SK-N-MC (cell line): ENCODE data around the gene VNN1.

Experiments
- DNase-seq: peaks from one replicate; pipeline ENCODE4 v3.0.0-alpha.2; 2011; ENCODE audit warnings: low read depth, low spot score
- H3K27ac ChIP-seq: fragments of 200-600 bp; sonication (generic); 2 replicates; pipeline ENCODE4 v1.5.1; 2016; ENCODE audit warnings: mixed run types
- H3K36me3 ChIP-seq: fragments of 200-600 bp; sonication (generic); 2 replicates; pipeline ENCODE4 v1.6.1; 2017; ENCODE audit warnings: antibody characterized with exemption, low read length, mixed read lengths; ENCODE audit not compliant: insufficient read depth
- H3K4me3 ChIP-seq: fragments of 200-600 bp; sonication (generic); 2 replicates; pipeline ENCODE4 v1.5.1; 2016
- H3K9ac ChIP-seq: fragments of 200-600 bp; sonication (generic); 2 replicates; pipeline ENCODE4 v1.8.0; 2017; ENCODE audit warnings: mixed run types, mixed read lengths; ENCODE audit not compliant: insufficient read length
- H3K9me3 ChIP-seq: fragments of 200-600 bp; sonication (generic); 2 replicates; pipeline ENCODE4 v1.6.1; 2017; ENCODE audit warnings: low read depth, mild to moderate bottlenecking, antibody characterized with exemption, low read length, moderate library complexity, mixed read lengths
- EZH2 ChIP-seq: fragments of 200-600 bp; sonication (generic); IDR thresholded peaks from one replicate; pipeline ENCODE4 v1.6.1; 2017; ENCODE audit warnings: antibody characterized with exemption
- FOXP2 ChIP-seq: optimal IDR thresholded peaks from 2 replicates; pipeline ENCODE3; 2011; ENCODE audit warnings: mild to moderate bottlenecking, moderate library complexity; ENCODE audit not compliant: insufficient read depth; ENCODE audit errors: extremely low read length, control extremely low read depth
- POLR2AphosphoS5 ChIP-seq: IDR thresholded peaks from 2 replicates; pipeline ENCODE4 v1.6.1; 2012; ENCODE audit warnings: mild to moderate bottlenecking, low read depth, low read length, borderline replicate concordance

Gene VNN1

DNA sequence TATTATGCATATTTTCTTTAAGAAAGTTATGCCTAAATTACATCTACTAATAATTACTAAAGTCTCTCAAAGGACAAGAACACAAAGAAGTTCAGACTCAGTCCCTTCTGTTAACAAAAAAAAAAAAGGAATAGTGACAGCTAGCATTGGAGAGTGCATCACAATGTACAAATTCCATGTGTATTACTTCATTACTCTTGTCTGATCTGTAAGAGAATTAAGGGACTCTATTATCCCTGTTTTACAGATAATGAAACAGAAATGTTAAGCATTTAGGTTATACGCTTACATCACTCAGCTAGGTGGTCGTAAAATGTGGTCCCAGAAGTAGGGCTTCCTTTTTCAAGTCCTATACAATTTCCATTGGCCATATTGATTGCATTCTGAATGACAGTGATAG, 17.2 kb upstream of the VNN1 start:
- no peak overlapping the region for H3K9ac ChIP-seq
- H3K36me3 ChIP-seq: no peaks in the 10 kb centered on the region
- DNase-seq: no peak
- H3K9me3 ChIP-seq: no peaks in the 10 kb centered on the region
- H3K4me3 ChIP-seq: no peak overlapping the region
- no peak overlapping the region for H3K27ac ChIP-seq
- no peak for TF ChIP-seq POLR2AphosphoS5
- no peak for TF ChIP-seq FOXP2
- no peak for TF ChIP-seq EZH2

- no peak for DNase-seq
- H3K4me3 ChIP-seq: no peak overlapping the region
These were observed 16.7 kb upstream of the VNN1 start for GRCh38 chr6:132730560-132730959.

GRCh38 chr6:132728616-132729015, 14.8 kb upstream of the VNN1 start:
- no peak for TF ChIP-seq EZH2
- TF ChIP-seq FOXP2: no peak
- no peak for TF ChIP-seq POLR2AphosphoS5
- Histone ChIP-seq H3K9me3 (no peaks in the 10 kb centered on the region), H3K4me3 (no peak overlapping the region), H3K27ac (no peak overlapping the region), H3K36me3 (no peaks in the 10 kb centered on the region), H3K9ac (no peak overlapping the region)
- DNase-seq: no peak

More at GRCh38 chr6:132730560-132730959, 16.7 kb upstream of the VNN1 start:
- Histone ChIP-seq H3K9ac (no peak overlapping the region), H3K9me3 (no peaks in the 10 kb centered on the region), H3K36me3 (no peaks in the 10 kb centered on the region), H3K27ac (no peak overlapping the region)
- TF ChIP-seq FOXP2 (no peak), POLR2AphosphoS5 (no peak), EZH2 (no peak)

DNA sequence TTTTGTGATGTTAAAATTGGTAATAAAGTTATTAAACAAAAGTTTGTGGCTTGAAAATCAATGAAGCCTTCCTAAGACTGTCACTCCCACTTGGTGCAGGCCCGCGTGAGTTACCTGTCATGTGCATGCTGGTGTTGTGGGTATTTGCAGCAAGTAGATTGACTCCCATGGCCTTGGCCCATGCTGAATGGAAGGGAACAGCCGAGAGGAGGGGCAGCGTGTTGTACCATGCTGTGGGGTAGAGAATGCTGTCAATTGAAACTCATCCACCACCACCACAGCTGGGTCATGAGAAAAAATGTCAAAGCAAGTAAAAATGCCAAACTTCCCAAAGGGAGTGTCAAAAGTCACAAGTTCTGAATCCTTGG, 12.7 kb upstream of the VNN1 start:
- Histone ChIP-seq H3K27ac (no peak overlapping the region), H3K36me3 (no peaks in the 10 kb centered on the region), H3K9ac (no peak overlapping the region), H3K4me3 (no peak overlapping the region), H3K9me3 (no peaks in the 10 kb centered on the region)
- no peak for DNase-seq
- TF ChIP-seq FOXP2 (no peak), EZH2 (no peak), POLR2AphosphoS5 (no peak)

DNA sequence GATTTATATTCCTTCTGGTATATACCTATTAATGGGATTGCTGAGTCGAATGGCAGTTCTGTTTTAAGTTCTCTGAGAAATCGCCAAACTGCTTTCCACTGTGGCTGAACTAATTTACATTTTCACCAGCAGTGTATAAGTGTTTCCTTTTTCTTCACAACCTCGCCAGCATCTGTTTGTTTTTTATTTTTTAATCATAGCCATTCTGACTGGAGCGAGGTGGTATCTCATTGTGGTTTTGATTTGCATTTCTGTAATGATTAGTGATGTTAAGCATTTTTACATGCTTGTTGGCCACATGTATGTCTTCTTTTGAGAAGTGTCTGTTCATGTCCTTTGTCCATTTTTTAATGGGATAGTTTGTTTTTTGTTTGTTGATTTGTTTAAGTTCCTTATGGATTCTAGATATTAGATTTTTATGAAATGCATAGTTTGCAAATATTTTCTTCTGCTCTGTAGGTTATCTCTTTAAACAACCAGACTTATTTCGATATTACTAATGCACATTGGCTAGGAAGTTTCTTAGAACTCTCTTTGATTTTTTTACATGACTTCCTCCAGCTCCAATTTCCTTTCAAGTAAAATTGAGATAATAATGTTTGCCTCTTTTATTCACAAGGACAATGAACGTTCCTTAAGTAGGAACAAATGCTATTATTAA, 12.2 kb upstream of the VNN1 start:
- no peak overlapping the region for H3K9ac ChIP-seq
- DNase-seq: no peak
- no peak overlapping the region for H3K27ac ChIP-seq
- TF ChIP-seq FOXP2 (no peak), EZH2 (no peak), POLR2AphosphoS5 (no peak)
- H3K9me3 ChIP-seq: no peaks in the 10 kb centered on the region
- H3K36me3 ChIP-seq: no peaks in the 10 kb centered on the region
- H3K4me3 ChIP-seq: no peak overlapping the region

GRCh38 chr6:132725471-132725870, 11.6 kb upstream of the VNN1 start:
- TF ChIP-seq FOXP2: no peak
- no peak for TF ChIP-seq EZH2
- no peak for TF ChIP-seq POLR2AphosphoS5
- no peak overlapping the region for H3K4me3 ChIP-seq
- no peaks in the 10 kb centered on the region for H3K9me3 ChIP-seq
- H3K27ac ChIP-seq: no peak overlapping the region
- no peak overlapping the region for H3K9ac ChIP-seq
- DNase-seq: no peak
- H3K36me3 ChIP-seq: no peaks in the 10 kb centered on the region

DNA sequence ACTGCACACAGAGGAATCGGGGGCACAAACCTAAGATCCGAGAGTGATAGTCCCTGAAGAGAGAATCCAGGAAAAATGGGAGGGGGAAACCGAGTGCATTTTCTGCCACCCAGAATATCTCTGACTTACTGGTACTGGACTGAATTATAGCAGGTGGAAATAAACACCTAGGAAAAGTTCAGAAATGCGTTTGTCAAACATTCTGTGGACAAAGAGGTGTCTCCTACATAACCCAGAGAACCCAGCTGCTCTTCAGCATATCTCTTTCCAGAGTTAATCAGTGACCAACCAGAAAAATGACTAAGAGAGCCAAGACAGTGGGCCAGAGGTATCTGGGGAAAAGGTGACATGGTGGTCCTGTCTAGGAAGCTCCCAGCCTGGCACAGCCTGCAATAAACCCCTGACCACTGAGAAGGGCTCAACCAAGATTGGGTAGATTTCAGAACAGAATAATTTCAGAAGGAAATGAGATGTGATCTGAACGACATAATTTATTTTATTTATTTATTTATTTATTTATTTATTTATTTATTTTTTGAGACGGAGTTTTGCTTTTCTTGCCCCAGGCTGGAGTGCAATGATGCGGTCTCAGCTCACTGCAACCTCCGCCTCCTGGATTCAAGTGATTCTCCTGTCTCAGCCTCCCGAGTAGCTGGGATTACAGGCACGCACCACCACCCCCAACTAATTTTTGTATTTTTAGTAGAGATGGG, 6.0 kb upstream of the VNN1 start:
- H3K9ac ChIP-seq: no peak overlapping the region
- H3K4me3 ChIP-seq: no peak overlapping the region
- H3K27ac ChIP-seq: no peak overlapping the region
- H3K36me3 ChIP-seq: no peaks in the 10 kb centered on the region
- DNase-seq: no peak
- TF ChIP-seq FOXP2 (no peak), EZH2 (no peak), POLR2AphosphoS5 (no peak)
- H3K9me3 ChIP-seq: no peaks in the 10 kb centered on the region

DNA sequence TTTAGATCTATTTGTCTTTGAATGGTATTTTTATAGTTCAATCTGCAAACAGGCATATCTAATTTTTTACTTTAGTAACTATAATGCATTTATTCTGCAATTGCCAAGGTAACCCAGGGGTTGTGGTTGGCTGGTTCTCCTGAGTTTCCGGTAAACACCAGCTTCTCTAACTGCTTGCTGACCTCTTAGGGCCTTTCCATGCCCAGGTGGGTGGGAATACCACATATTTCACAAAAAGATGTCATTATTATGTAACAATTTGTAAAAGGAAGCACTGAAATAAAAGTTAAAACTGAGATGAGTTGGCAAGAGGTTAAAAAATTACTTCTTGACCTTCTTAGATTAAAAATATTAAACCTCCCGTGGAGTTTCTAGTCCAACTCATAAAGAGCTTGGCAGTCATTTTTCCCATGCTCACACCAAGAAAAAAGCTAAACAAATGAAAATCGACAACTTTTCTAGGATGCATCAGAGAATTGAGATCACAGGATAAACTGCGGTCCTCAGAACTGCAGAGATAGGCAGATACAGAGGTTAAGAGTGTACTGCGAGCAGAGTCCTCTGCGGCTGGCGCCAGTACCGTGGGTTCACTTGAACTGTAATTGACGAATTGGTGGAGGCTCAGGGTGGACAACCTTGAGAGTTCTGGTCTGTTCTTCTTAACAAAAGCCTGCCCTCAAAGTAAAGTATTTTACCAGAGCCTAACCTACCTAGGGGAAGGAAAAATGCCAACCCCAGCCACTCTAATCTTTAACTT, 2.2 kb upstream of the VNN1 start:
- H3K9ac ChIP-seq: no peak overlapping the region
- TF ChIP-seq FOXP2: no peak
- TF ChIP-seq EZH2: no peak
- TF ChIP-seq POLR2AphosphoS5: no peak
- no peak for DNase-seq

More for the DNA sequence above, 2.2 kb upstream of the VNN1 start:
- no peak overlapping the region for H3K4me3 ChIP-seq
- H3K36me3 ChIP-seq: no peaks in the 10 kb centered on the region
- H3K27ac ChIP-seq: no peak overlapping the region
- no peaks in the 10 kb centered on the region for H3K9me3 ChIP-seq
